NOMO-1 treated with DMSO at 0.1 percent for 48 hours (cell line): ENCODE data around the gene DESI2.
"Not testable (repeated sequence)": the region's sequence is repeated elsewhere in the genome, so short reads cannot be mapped to it uniquely, and the experiment has no call there.

Experiments
- DNase-seq: peaks from one replicate; lab custom pipeline; 2025; ENCODE audit not compliant: unreplicated experiment; lab: John Stamatoyannopoulos, UW

The DESI2 gene

DNA sequence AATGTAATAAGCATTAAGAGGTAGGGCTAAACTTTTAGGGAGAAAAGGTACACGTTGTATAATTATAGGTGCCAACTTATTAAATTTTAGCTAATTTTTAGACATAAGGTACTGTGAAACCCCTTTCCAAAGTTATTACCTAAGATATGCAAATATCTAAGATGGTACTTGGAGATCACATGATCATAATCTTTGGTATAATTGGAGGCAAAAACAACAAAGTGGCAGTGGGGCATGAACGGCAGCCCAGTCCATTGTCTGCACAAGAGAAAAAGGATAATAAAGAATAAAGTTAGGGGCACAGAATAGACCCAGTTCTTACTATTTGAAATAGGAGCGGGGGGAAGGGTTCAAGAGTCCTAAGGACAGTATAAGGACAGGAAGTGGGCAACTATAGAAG lies 51.2 kb downstream of the DESI2 start:
- no peak for DNase-seq

GRCh38 chr1:244705261-244706234 lies 52.6 kb downstream of the DESI2 start:
- no peak for DNase-seq

- no peak for DNase-seq
These were observed 56.1 kb downstream of the DESI2 start for GRCh38 chr1:244709076-244709475.

GRCh38 chr1:244709476-244710368 lies 56.8 kb downstream of the DESI2 start:
- DNase-seq, result no peak

- DNase-seq, result no peak
These were observed 57.6 kb downstream of the DESI2 start for GRCh38 chr1:244710474-244711062.

DNA sequence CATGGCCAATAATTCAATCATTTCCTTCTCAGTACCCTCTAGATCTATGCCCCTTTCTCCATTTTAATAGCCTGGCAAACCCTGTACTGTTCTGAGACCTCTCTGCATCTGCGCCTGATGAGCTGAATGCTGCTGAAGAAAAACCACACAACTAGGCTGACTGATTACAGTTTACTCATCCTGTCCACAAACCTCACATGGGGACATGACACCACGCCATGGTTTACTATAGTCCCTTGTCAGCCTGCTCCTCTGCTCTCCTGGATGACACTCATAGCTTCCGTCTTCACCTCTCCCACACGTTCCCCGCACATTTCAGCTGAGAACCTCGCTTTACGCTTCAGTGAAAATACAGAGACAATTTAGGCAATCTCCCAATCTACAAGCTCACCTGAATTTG lies 59.7 kb downstream of the DESI2 start:
- no peak for DNase-seq

GRCh38 chr1:244713332-244713731 lies 60.4 kb downstream of the DESI2 start:
- DNase-seq, result peak; percentile 15

- no peak for DNase-seq
These were observed 75.0 kb downstream of the DESI2 start for GRCh38 chr1:244727871-244728474.

DNA sequence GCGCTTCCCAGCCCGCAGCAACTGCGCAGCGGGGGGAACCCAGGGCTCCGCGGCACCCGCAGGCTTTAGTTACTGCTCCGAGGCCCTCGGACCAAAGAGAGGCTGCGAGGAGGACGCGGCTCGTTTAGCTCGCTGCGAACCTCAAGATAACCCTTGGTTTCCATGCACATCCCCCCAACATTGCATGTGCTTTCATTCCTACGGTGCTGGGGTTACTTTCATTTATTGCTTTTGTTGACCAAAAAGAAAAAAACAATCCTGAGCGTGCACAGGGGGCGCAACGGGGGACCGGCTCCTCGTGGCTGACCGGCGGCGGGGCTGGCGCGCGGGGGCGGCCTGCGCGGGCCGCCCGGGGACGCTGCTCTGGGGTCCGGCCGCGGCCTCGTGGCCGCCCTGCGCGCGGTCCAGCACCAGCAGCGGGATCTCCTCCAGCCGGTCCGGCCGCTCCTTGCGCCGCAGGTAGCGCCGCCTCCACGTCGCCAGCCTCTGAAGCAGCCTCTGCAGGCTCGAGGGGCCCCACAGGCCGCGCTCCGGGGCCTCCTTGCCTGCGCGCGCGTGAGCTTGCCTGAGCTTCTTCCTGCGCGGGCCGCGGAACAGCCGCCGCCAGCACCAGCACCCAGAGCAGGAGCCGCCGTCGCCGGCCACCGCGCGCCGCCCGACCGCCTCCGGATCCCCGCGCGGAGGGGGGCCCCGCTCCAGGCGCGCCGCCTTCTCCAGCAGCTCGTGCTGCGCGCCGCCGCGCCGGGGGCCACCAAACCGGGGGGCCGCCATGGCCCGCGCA lies 77.4 kb downstream of the DESI2 start:
- DNase-seq, result no peak

DNA sequence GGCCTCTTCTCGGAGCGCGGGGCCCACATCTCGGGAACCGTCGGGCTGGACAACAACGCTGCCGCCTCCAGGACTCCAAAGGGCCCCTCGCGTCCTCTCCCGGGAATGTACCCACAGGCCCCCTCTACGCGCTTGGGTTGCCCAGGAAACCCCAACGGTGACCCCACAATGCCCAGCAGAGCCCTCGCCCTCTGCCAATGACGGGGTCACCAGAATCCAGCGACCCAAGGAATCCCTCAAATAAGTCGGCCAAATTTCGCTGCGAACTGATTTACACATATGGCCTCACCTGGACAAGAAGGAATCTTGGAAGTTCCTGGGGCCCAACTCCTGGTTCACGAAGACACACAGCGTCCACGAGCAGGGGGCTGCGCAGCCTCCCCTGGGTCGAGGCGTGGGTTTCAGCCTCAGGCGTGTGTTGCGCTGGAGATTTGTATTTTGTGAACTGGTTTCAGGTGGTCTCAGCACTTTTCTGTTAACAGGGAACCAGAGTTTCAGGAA lies 78.1 kb downstream of the DESI2 start:
- DNase-seq, result no peak

- DNase-seq, result no peak
These were observed 78.7 kb downstream of the DESI2 start for GRCh38 chr1:244731651-244732050.

- DNase-seq, result no peak
These were observed 80.0 kb downstream of the DESI2 start for GRCh38 chr1:244732851-244733450.

DNA sequence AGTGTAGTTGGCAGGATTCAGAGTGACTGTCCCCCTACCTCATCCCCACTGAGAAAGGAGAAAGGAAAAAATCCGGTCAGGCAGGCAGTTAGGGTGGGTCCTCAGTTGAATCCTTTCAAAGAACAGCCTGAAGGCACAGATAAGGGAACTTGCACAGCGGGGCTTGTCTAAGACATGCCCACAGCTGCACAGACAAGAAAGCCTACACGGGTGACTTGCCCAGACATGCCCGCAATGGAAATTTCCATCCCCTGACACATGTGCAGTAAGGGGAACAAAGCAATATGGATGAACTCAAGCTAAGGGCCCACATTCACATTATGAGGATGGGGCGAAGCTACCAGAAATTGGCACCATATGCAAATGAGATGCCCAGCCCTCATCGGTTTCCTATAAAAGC lies 82.5 kb downstream of the DESI2 start:
- DNase-seq, result peak; percentile 3

DNA sequence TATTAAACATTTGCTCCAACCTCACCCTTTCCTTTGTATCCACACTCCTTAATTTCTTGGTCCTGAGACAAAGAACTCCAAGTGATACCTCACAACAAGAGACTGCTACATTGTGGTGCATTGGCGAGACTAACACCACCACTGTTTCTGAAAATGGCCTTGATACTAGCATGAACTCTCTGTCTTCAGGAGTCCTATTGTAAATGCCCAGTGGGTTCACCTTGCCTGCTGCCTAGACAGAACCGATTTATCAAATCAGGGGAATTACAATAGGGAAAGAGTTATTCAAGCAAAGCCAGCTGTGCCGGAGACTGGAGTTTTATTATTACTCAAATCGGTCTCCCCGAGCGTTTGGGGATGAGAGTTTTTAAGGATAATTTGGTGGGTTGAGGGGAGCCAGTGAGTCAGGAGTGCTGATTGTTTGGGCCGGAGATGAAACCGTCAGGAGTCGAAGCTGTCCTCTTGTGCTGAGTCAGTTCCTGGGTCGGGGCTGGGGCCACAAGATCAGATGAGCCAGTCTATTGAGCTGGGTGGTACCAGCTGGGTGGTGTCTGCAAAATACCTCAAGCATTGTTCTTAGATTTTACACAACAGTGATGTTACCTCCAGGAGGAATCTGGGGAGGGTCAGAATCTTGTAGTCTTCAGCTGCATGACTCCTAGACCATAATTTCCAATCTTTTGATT lies 83.1 kb downstream of the DESI2 start:
- no peak for DNase-seq

DNA sequence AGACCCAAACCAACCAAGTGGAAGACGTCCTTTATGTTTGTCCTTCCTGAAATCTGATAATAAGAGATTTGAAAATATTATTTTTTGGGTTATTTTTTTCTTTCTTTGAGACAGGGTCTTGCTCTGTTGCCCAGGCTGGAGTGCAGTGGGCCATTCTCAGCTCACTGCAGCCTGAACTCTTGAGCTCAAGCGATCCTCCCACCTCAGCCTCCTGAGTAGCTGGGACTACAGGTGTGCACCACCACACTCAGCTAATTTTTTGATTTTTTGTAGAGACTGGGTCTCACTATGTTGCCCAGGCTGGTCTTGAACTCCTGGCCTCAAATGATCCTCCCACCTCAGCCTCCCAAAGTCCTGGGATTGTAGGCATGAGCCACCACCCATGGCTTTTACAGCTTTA lies 86.2 kb downstream of the DESI2 start:
- not testable (repeated sequence) for DNase-seq

- DNase-seq, result not testable (repeated sequence)
These were observed 87.2 kb downstream of the DESI2 start for GRCh38 chr1:244740027-244740617.

- DNase-seq, result no peak
These were observed 88.8 kb downstream of the DESI2 start for GRCh38 chr1:244741692-244742091.

- DNase-seq, result no peak
These were observed 96.5 kb downstream of the DESI2 start for GRCh38 chr1:244749230-244750016.
